Neural progenitor cell (in vitro differentiated cells): ENCODE results near the gene PGBD5. TPM values are rescaled to one million over a fixed set of nuclear protein-coding genes. Genes with fewer than 3 reads are reported as not detected.

ENCODE experiments used
- DNase-seq: peaks from one replicate; pipeline ENCODE4 v3.0.0-alpha.2; 2016; ENCODE audit warnings: low spot score
- H2AFZ ChIP-seq: fragments of 200-600 bp; sonication (generic); replicated peaks from 2 replicates; pipeline ENCODE4 v1.6.1; 2016; ENCODE audit warnings: antibody characterized with exemption
- H3F3A ChIP-seq: fragments of 200-600 bp; sonication (generic); 2 replicates; pipeline ENCODE4 v1.6.1; 2016; ENCODE audit warnings: antibody characterized with exemption, low read depth
- H3K27ac ChIP-seq: fragments of 200-600 bp; sonication (generic); 2 replicates; pipeline ENCODE4 v1.5.1; 2016; ENCODE audit warnings: mild to moderate bottlenecking
- H3K27me3 ChIP-seq: fragments of 200-600 bp; sonication (generic); 2 replicates; pipeline ENCODE4 v1.6.1; 2016; ENCODE audit warnings: mild to moderate bottlenecking, moderate library complexity
- H3K36me3 ChIP-seq: fragments of 200-600 bp; sonication (generic); 2 replicates; pipeline ENCODE4 v1.5.1; 2016
- H3K4me1 ChIP-seq: fragments of 200-600 bp; sonication (generic); 2 replicates; pipeline ENCODE4 v1.6.1; 2016; ENCODE audit warnings: mixed run types
- H3K4me2 ChIP-seq: fragments of 200-600 bp; sonication (generic); 2 replicates; pipeline ENCODE4 v1.6.1; 2016
- H3K4me3 ChIP-seq: fragments of 200-600 bp; sonication (generic); 2 replicates; pipeline ENCODE4 v1.5.1; 2016
- H3K79me2 ChIP-seq: fragments of 200-600 bp; sonication (generic); 2 replicates; pipeline ENCODE4 v1.6.1; 2016; ENCODE audit warnings: low read depth
- H3K9ac ChIP-seq: fragments of 200-600 bp; sonication (generic); 2 replicates; pipeline ENCODE4 v1.6.1; 2016
- H3K9me3 ChIP-seq: fragments of 200-600 bp; sonication (generic); 2 replicates; pipeline ENCODE4 v1.5.1; 2016; ENCODE audit warnings: low read depth
- H4K20me1 ChIP-seq: fragments of 200-600 bp; sonication (generic); 2 replicates; pipeline ENCODE4 v1.6.1; 2016; ENCODE audit warnings: low read depth
- H3K27ac Mint-ChIP-seq: 3 replicates; pipeline ENCODE4 v1.8.0; 2021; ENCODE audit warnings: mixed read lengths
- H3K27me3 Mint-ChIP-seq: 2 replicates; pipeline ENCODE4 v1.8.0; 2022; ENCODE audit warnings: low read depth, mild to moderate bottlenecking, inconsistent platforms, moderate library complexity, mixed read lengths; ENCODE audit not compliant: insufficient read depth
- H3K36me3 Mint-ChIP-seq: 3 replicates; pipeline ENCODE4 v1.8.0; 2021; ENCODE audit warnings: mixed read lengths
- H3K4me1 Mint-ChIP-seq: 3 replicates; pipeline ENCODE4 v1.8.0; 2021; ENCODE audit warnings: mixed read lengths
- H3K4me3 Mint-ChIP-seq: 3 replicates; pipeline ENCODE4 v1.8.0; 2021; ENCODE audit warnings: mild to moderate bottlenecking, moderate library complexity, mixed read lengths
- H3K9me3 Mint-ChIP-seq: 3 replicates; pipeline ENCODE4 v1.8.0; 2020; ENCODE audit warnings: mixed read lengths
- EZH2 ChIP-seq: fragments of 200-600 bp; sonication (generic); IDR thresholded peaks from 2 replicates; pipeline ENCODE4 v1.6.1; 2017; ENCODE audit warnings: antibody characterized with exemption, mild to moderate bottlenecking, moderate library complexity
- EZH2phosphoT487 ChIP-seq: fragments of 200-600 bp; sonication (generic); IDR thresholded peaks from 2 replicates; pipeline ENCODE4 v1.6.1; 2017; ENCODE audit warnings: antibody characterized with exemption
- total RNA-seq: library from RNA; depleted of rRNA; stranded (reverse); fragments of >200 nt; gene quantifications from 2 replicates; pipeline ENCODE4 v1.2.3, GENCODE V29; 2015; ENCODE audit warnings: low replicate concordance
- TF ChIP-seq, protein P1 (sequence below): fragments of 200-600 bp; sonication (generic); IDR thresholded peaks from 2 replicates; pipeline ENCODE4 v1.5.1; 2017; ENCODE audit warnings: antibody characterized with exemption, mild to moderate bottlenecking

The PGBD5 gene
- total RNA-seq, 1 donor from 2014 or later: 1.2 TPM

DNA sequence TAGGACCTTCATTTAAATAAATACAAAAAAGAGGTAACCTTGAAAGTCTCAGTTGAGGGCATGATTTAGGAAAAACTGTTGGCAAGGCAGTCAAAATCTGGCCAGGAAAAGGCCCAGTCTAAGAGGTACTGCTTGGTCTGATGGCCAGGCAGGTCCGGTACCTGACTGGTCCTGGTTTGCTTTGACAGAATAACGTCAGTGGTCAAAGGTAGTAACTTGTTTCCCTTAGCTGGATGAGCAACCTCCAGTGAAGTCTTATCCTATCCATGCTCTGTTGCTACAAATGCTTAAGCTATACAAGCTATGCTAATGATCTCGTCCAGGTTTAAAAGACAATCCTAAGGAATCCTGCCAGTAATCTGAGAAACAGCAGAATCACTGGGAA is 85.0 kb downstream of the PGBD5 start:
- Mint-ChIP-seq H3K9me3 (no peaks in the 10 kb centered on the region), H3K27ac (no peak overlapping the region), H3K4me1 (peaks cover 6% of the 10 kb centered on the region), H3K36me3 (peaks cover 2% of the 10 kb centered on the region), H3K27me3 (peaks cover 5% of the 10 kb centered on the region), H3K4me3 (no peak overlapping the region)
- DNase-seq: no peak
- H3K9ac ChIP-seq: no peak overlapping the region
- H3K4me1 ChIP-seq: no peaks in the 10 kb centered on the region
- H3K79me2 ChIP-seq: no peaks in the 10 kb centered on the region
- no peaks in the 10 kb centered on the region for H3K27me3 ChIP-seq
- no peak overlapping the region for H3K4me3 ChIP-seq
- H2AFZ ChIP-seq: no peak overlapping the region
- H3K9me3 ChIP-seq: no peaks in the 10 kb centered on the region
- H3K4me2 ChIP-seq: no peak overlapping the region
- H3F3A ChIP-seq: no peaks in the 10 kb centered on the region
- no peaks in the 10 kb centered on the region for H3K36me3 ChIP-seq
- H3K27ac ChIP-seq: no peak overlapping the region
- TF ChIP-seq EZH2 (no peak), EZH2phosphoT487 (no peak)
- TF ChIP-seq, protein P1, sequence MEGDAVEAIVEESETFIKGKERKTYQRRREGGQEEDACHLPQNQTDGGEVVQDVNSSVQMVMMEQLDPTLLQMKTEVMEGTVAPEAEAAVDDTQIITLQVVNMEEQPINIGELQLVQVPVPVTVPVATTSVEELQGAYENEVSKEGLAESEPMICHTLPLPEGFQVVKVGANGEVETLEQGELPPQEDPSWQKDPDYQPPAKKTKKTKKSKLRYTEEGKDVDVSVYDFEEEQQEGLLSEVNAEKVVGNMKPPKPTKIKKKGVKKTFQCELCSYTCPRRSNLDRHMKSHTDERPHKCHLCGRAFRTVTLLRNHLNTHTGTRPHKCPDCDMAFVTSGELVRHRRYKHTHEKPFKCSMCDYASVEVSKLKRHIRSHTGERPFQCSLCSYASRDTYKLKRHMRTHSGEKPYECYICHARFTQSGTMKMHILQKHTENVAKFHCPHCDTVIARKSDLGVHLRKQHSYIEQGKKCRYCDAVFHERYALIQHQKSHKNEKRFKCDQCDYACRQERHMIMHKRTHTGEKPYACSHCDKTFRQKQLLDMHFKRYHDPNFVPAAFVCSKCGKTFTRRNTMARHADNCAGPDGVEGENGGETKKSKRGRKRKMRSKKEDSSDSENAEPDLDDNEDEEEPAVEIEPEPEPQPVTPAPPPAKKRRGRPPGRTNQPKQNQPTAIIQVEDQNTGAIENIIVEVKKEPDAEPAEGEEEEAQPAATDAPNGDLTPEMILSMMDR: no peak
- H4K20me1 ChIP-seq: no peaks in the 10 kb centered on the region

DNA sequence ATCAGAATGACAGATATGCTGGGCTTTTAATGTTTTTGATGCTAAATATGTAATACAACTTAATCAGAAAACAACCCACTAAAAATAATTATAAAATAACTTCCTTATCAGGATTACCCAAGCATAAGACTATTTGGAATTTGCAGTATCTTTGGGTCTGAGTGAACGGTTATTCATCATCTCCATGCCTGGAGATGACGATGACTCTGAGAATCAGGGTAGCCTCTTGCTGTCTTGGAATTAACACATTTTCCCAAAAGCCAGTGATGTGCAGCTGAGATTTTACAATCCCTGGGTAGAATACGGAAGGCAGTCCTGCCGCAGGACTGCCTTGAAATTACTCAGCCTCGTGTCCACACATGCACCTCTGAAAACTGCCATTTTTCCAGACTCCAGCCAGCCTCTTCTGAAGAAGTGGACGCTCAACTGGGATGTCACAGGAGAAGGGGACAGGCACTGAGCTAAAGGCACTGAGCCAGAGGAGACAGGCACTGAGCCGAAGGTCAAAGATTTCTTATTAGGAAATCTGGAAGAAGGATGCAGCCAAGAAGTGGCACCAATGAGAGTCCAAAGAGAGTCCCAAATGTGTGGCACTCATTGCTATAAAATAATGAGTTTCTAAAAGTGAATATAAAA is 85.5 kb downstream of the PGBD5 start:
- no peak overlapping the region for H3K4me2 ChIP-seq
- H3K27ac ChIP-seq: no peak overlapping the region
- H4K20me1 ChIP-seq: no peaks in the 10 kb centered on the region
- peaks cover 8% of the 10 kb centered on the region for H3K27me3 Mint-ChIP-seq
- no peaks in the 10 kb centered on the region for H3K27me3 ChIP-seq
- H3K9me3 Mint-ChIP-seq: no peaks in the 10 kb centered on the region
- H3K4me3 ChIP-seq: no peak overlapping the region
- H3K9me3 ChIP-seq: no peaks in the 10 kb centered on the region
- no peaks in the 10 kb centered on the region for H3K4me1 ChIP-seq
- H3K27ac Mint-ChIP-seq: no peak overlapping the region
- H2AFZ ChIP-seq: no peak overlapping the region
- no peaks in the 10 kb centered on the region for H3K79me2 ChIP-seq
- H3F3A ChIP-seq: no peaks in the 10 kb centered on the region
- DNase-seq: no peak
- no peak overlapping the region for H3K9ac ChIP-seq
- no peaks in the 10 kb centered on the region for H3K36me3 ChIP-seq
- H3K4me1 Mint-ChIP-seq: peaks cover 6% of the 10 kb centered on the region
- peaks cover 2% of the 10 kb centered on the region for H3K36me3 Mint-ChIP-seq
- TF ChIP-seq EZH2: no peak
- TF ChIP-seq, protein P1: no peak
- no peak for TF ChIP-seq EZH2phosphoT487
- H3K4me3 Mint-ChIP-seq: no peak overlapping the region

DNA sequence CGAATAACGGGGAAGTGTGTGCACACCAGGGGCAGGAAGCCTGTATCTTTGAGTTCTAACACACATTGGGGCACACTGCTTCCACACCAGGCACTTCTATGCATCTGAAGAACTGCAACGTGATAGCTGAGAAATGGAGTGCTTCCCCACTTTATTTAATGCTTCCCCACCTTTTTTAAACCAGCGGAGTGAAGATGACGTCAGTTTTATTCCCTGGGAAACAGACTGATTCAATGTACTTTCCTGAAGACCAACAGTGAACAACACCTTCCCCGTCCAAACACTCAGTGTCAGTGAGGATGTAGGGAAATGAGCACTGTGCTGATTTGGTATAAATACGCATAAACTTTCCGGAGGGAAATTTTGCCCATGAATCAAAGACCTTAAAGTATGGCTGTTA is 87.1 kb downstream of the PGBD5 start:
- no peak overlapping the region for H3K27ac ChIP-seq
- no peak overlapping the region for H3K4me3 ChIP-seq
- H3F3A ChIP-seq: no peaks in the 10 kb centered on the region
- Mint-ChIP-seq H3K4me1 (peaks cover 8% of the 10 kb centered on the region), H3K4me3 (no peak overlapping the region), H3K27me3 (peaks cover 3% of the 10 kb centered on the region), H3K9me3 (no peaks in the 10 kb centered on the region), H3K27ac (no peak overlapping the region), H3K36me3 (peaks cover 3% of the 10 kb centered on the region)
- no peak overlapping the region for H3K9ac ChIP-seq
- no peaks in the 10 kb centered on the region for H4K20me1 ChIP-seq
- no peak for DNase-seq
- no peaks in the 10 kb centered on the region for H3K9me3 ChIP-seq
- no peaks in the 10 kb centered on the region for H3K79me2 ChIP-seq
- no peaks in the 10 kb centered on the region for H3K27me3 ChIP-seq
- TF ChIP-seq, protein P1: no peak
- H3K36me3 ChIP-seq: no peaks in the 10 kb centered on the region
- no peak overlapping the region for H2AFZ ChIP-seq
- H3K4me1 ChIP-seq: no peaks in the 10 kb centered on the region
- no peak overlapping the region for H3K4me2 ChIP-seq
